Esophagus muscularis mucosa (tissue), 4 donors: Measurements from ENCODE around the gene TTI1. TPM values are rescaled to one million over a fixed set of nuclear protein-coding genes. Genes with fewer than 3 reads are reported as not detected.

ENCODE experiments used
- DNase-seq: peaks from one replicate; pipeline ENCODE4 v3.0.0-alpha.2; 2017; ENCODE audit errors: extremely low spot score
- H3K27ac ChIP-seq, 4 donors: fragments of 200-600 bp; sonication (generic); replicated peaks in 1 of 4; 1 replicate in 3 of 4; 2 replicates in 1 of 4; pipeline ENCODE4 v1.5.1; 2016 to 2019; ENCODE audit warnings: mild to moderate bottlenecking in 1 of 4
- H3K27me3 ChIP-seq, 4 donors: fragments of 200-600 bp; sonication (generic); one replicate each; pipeline versions ENCODE4 v1.5.1 to v1.6.0; 2016 to 2019
- H3K36me3 ChIP-seq, 4 donors: fragments of 200-600 bp; sonication (generic); one replicate each; pipeline ENCODE4 v1.5.1; 2016 to 2019
- H3K4me1 ChIP-seq, 4 donors: fragments of 200-600 bp; sonication (generic); one replicate each; pipeline ENCODE4 v1.5.1; 2016 to 2019
- H3K4me3 ChIP-seq, 4 donors: fragments of 200-600 bp; sonication (generic); 1 replicate in 2 of 4; 2 replicates in 2 of 4; pipeline ENCODE4 v1.5.1; 2016 to 2019; ENCODE audit warnings: mild to moderate bottlenecking in 4 of 4, moderate library complexity in 1 of 4
- H3K9me3 ChIP-seq, 4 donors: fragments of 200-600 bp; sonication (generic); 1 replicate in 3 of 4; 2 replicates in 1 of 4; pipeline ENCODE4 v1.5.1; 2016 to 2019
- EP300 ChIP-seq: sonication (generic); formaldehyde crosslinking; IDR thresholded peaks from one replicate; pipeline ENCODE4 v1.6.1; 2017; ENCODE audit warnings: antibody characterized with exemption
- POLR2A ChIP-seq: fragments of 450-650 bp; IDR thresholded peaks from one replicate; pipeline ENCODE4 v1.6.1; 2017; ENCODE audit warnings: antibody characterized with exemption, moderate library complexity, mild to moderate bottlenecking, low read depth
- POLR2AphosphoS5 ChIP-seq, 2 donors: sonication (generic); formaldehyde crosslinking; IDR thresholded peaks; one replicate each; pipeline ENCODE4 v1.6.1; 2017; ENCODE audit warnings: antibody characterized with exemption in 2 of 2
- WGBS: methylation state at CpG from one replicate; pipeline ENCODE4 v1.1.5; 2018; 5-methylcytosine and 5-hydroxymethylcytosine counted together
- intact Hi-C: fragments of 100-400 bp; cut with DNase I; formaldehyde crosslinking; loops from one replicate; pipeline ENCODE4 v1.15.1; 2023
- total RNA-seq, 4 donors: library from RNA; depleted of rRNA; stranded (reverse); fragments of >200 nt; gene quantifications; one replicate each; pipeline versions ENCODE4 v1.1.0 to v1.2.1, GENCODE V29; 2016
- TF ChIP-seq, protein P1 (sequence below), 3 experiments: fragments of 200-600 bp in 2 of 3; fragments of 450-650 bp in 1 of 3; sonication (generic) in 2 of 3; IDR thresholded peaks; one replicate each; pipeline ENCODE4 v1.5.1; 2017 to 2019; ENCODE audit warnings: antibody characterized with exemption in 3 of 3, mild to moderate bottlenecking in 2 of 3, moderate library complexity in 1 of 3

Gene TTI1
- total RNA-seq, 4 donors from 2014 or later, result 11.3 to 14.3 (median 12.4) TPM

DNA sequence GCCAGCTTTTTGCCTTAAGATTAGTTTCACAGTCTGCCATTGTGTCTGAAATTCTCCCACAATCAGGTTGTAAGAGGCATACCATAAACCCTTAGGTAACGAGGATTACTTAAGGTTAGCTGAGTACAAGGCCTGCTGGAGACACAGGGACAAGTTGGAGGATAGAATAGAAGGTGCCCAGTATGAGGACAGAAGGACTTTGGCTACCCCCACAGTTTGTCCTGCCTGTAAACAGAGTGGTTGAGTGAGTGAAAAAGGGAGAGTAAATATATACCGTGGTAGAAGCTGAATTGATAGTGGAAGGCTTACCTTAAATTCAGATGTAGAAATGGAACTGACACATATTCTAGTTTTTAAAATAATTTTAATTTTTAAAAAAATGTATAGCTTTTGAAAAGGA, 19.6 kb upstream of the TTI1 start:
- H3K27me3 ChIP-seq, result no peaks in the 10 kb centered on the region
- DNase-seq, result no peak
- H3K9me3 ChIP-seq, result no peaks in the 10 kb centered on the region
- no peak overlapping the region for H3K27ac ChIP-seq
- peaks cover 13 to 27% (median 23%) of the 10 kb centered on the region in 4 donors for H3K4me1 ChIP-seq
- no peak overlapping the region for H3K4me3 ChIP-seq
- H3K36me3 ChIP-seq, result peaks cover 0 to 49% (median 33%) of the 10 kb centered on the region in 4 donors
- TF ChIP-seq POLR2A (no peak), EP300 (no peak), POLR2AphosphoS5 (IDR thresholded peaks at IDR 0.05) (no peak)
- TF ChIP-seq, protein P1, sequence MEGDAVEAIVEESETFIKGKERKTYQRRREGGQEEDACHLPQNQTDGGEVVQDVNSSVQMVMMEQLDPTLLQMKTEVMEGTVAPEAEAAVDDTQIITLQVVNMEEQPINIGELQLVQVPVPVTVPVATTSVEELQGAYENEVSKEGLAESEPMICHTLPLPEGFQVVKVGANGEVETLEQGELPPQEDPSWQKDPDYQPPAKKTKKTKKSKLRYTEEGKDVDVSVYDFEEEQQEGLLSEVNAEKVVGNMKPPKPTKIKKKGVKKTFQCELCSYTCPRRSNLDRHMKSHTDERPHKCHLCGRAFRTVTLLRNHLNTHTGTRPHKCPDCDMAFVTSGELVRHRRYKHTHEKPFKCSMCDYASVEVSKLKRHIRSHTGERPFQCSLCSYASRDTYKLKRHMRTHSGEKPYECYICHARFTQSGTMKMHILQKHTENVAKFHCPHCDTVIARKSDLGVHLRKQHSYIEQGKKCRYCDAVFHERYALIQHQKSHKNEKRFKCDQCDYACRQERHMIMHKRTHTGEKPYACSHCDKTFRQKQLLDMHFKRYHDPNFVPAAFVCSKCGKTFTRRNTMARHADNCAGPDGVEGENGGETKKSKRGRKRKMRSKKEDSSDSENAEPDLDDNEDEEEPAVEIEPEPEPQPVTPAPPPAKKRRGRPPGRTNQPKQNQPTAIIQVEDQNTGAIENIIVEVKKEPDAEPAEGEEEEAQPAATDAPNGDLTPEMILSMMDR (IDR thresholded peaks at IDR 0.05), result no peak
- WGBS, result 77% methylated on average over 2 of the region's 2 CpGs
- intact Hi-C loops, result no loop called here

DNA sequence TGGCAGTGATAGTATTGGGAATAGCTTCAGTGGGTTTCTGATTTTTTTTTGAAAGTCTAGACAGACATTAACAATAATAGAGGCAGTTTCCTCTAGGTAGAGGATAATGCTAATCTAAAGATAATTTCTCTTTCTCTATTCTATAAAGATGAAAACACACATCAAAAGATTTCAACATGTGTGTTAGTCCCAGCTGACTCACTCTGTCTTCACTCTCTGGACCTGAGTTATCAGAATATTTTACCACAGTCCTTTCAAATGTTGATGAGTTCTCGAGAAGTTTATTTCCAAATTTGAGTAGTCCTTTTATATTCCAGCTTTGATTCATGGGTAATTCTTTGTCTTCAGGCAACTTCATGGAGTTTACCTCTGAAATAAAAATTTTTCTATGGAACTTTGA, 17.4 kb upstream of the TTI1 start:
- TF ChIP-seq POLR2AphosphoS5 (IDR thresholded peaks at IDR 0.05), result no peak
- WGBS, result 38% methylated on average over 1 of the region's 1 CpG

DNA sequence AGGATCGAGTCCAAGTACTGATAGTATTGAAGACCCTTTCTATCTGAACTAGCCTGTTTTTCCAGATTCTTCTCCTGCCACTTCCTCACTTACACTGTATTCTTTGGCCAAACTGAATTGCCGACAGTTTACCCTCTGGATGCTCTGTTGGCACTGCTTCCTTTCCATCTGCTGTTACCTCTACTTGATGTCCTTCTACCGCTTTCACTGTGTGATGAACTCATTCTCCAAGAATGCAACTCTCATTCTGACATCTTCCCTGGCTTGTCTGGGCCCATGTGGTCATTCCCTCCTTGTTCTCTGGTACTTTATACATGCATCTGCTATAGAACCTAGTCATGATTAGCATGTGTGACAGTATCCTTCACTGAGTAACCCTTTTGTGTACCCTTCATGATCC, 16.5 kb upstream of the TTI1 start:
- Histone ChIP-seq H3K27ac (no peak overlapping the region), H3K36me3 (peaks cover 0 to 49% (median 29%) of the 10 kb centered on the region in 4 donors), H3K4me3 (no peak overlapping the region), H3K27me3 (no peaks in the 10 kb centered on the region), H3K9me3 (no peaks in the 10 kb centered on the region), H3K4me1 (peaks cover 13 to 25% (median 19%) of the 10 kb centered on the region in 4 donors)
- TF ChIP-seq POLR2AphosphoS5 (IDR thresholded peaks at IDR 0.05) (no peak), EP300 (no peak), POLR2A (no peak)
- TF ChIP-seq, protein P1 (IDR thresholded peaks at IDR 0.05), result no peak
- no peak for DNase-seq
- 60% methylated on average over 3 of the region's 3 CpGs for WGBS
- intact Hi-C loops, result no loop called here

More for the DNA sequence above, 17.4 kb upstream of the TTI1 start:
- Histone ChIP-seq H3K4me1 (peaks cover 13 to 31% (median 21%) of the 10 kb centered on the region in 4 donors), H3K27me3 (no peaks in the 10 kb centered on the region), H3K4me3 (no peak overlapping the region), H3K36me3 (peaks cover 0 to 44% (median 29%) of the 10 kb centered on the region in 4 donors), H3K9me3 (no peaks in the 10 kb centered on the region), H3K27ac (no peak overlapping the region)
- intact Hi-C loops, result no loop called here
- no peak for DNase-seq

DNA sequence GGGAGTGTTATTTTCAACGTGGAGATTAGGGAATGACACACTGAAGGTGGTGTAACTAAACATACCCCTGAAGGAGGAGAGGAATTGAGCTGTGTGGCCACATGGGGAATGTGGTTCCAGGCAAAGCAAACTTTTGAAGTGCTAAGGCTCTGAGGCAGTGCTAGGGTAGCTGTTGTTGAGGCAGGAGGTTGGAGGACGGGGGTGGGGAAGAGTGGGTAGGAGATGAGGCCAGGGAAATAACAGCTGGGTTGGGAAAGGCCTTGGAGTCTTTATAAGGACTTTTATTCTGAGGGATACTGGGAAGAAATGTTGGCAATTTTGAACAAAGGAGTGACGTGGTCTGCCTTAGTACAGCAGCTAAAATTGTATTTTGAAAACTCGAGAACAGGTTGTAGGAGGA, 13.3 kb upstream of the TTI1 start:
- Histone ChIP-seq H3K4me3 (no peak overlapping the region), H3K9me3 (no peaks in the 10 kb centered on the region), H3K27me3 (no peaks in the 10 kb centered on the region), H3K4me1 (peaks cover 13 to 25% (median 21%) of the 10 kb centered on the region in 4 donors), H3K36me3 (peaks cover 6 to 69% (median 54%) of the 10 kb centered on the region in 4 donors), H3K27ac (no peak overlapping the region)
- intact Hi-C loops, result no loop called here
- DNase-seq, result no peak
- 65% methylated on average over 4 of the region's 4 CpGs for WGBS
- no peak for TF ChIP-seq POLR2A
- no peak for TF ChIP-seq EP300

DNA sequence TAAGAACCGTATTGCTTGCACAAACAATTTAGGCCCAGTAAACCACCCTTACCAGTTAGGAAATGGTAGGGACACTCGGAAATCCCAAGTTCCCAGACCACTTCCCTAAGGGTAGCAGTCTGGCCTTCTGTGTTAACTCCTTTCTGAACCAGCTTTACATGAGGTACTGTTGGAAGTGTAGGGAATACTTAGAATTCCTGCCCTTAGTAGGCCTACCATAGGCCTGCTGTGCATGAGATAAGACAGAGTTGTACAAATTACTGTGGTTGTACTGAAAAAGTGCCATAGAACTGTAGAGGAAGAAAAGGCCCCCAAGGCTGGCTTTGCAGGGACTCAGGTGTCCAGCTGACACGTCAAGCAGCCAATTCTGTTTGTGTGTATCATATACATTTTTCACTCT, 11.4 kb upstream of the TTI1 start:
- Histone ChIP-seq H3K36me3 (peaks cover 6 to 73% (median 57%) of the 10 kb centered on the region in 4 donors), H3K4me3 (no peak overlapping the region), H3K9me3 (no peaks in the 10 kb centered on the region), H3K4me1 (peaks cover 0 to 11% (median 9%) of the 10 kb centered on the region in 4 donors), H3K27me3 (no peaks in the 10 kb centered on the region), H3K27ac (no peak overlapping the region)
- intact Hi-C loops, result no loop called here
- no peak for DNase-seq
- no peak for TF ChIP-seq POLR2AphosphoS5 (IDR thresholded peaks at IDR 0.05)
- no peak for TF ChIP-seq EP300
- TF ChIP-seq, protein P1 (IDR thresholded peaks at IDR 0.05), result no peak
- no peak for TF ChIP-seq POLR2A
- 73% methylated on average over 2 of the region's 3 CpGs for whole genome bisulfite sequencing
